Measurements from ENCODE around the gene UNC45B. TPM values are rescaled to one million over a fixed set of nuclear protein-coding genes. Genes with fewer than 3 reads are reported as not detected.

The UNC45B gene
- total RNA-seq, 1 experiment from 2014 or later: not detected

- Mint-ChIP-seq H3K27me3 (ENCODE audit: insufficient read depth, unreplicated experiment) (no peaks in the 10 kb centered on the region), H3K4me1 (ENCODE audit: insufficient read depth, unreplicated experiment) (peaks cover 23% of the 10 kb centered on the region), H3K9me3 (ENCODE audit: unreplicated experiment) (no peaks in the 10 kb centered on the region), H3K4me3 (ENCODE audit: unreplicated experiment) (no peak overlapping the region), H3K36me3 (ENCODE audit: insufficient read depth, unreplicated experiment) (peaks cover 8% of the 10 kb centered on the region), H3K27ac (ENCODE audit: low read depth, unreplicated experiment) (no peak overlapping the region)
- TF ChIP-seq CTCF (IDR thresholded peaks at IDR 0.05; ENCODE audit: unreplicated experiment): peak; percentile 34
- peak; percentile 56 for DNase-seq (ENCODE audit: unreplicated experiment)
- BruUV-seq (replicated peaks): no TSS peak
- CTCF ChIA-PET: interaction anchor here (0.6 to 7.0 kb wide), 16 partner anchors 12 to 951 kb away, joined by 3 to 97 read pairs (median 6); no protein-coding TSS in a partner anchor
- intact Hi-C loops (cut with micrococcal nuclease): loop anchor here (1.0 to 5.0 kb wide), 4 partner anchors 55 to 916 kb away; partner anchors contain the start of gene RFFL
- POLR2A ChIA-PET: interaction anchor here (0.6 to 1.4 kb wide), 6 partner anchors 13 to 1640 kb away, joined by 3 to 5 read pairs (median 3); no protein-coding TSS in a partner anchor
These were observed 29.6 kb upstream of the UNC45B start for GRCh38 chr17:35117984-35118383.

- peak within 1 kb of the TSS; percentile 89 for H3K27ac Mint-ChIP-seq (ENCODE audit: low read depth, unreplicated experiment)
- no peaks in the 10 kb centered on the region for H3K27me3 Mint-ChIP-seq (ENCODE audit: insufficient read depth, unreplicated experiment)
- H3K9me3 Mint-ChIP-seq (ENCODE audit: unreplicated experiment): no peaks in the 10 kb centered on the region
- intact Hi-C loops (cut with micrococcal nuclease): loop anchor here (1.0 to 5.0 kb wide), 5 partner anchors 30 to 917 kb away; partner anchors contain the start of gene RFFL
- no TSS peak for BruUV-seq (replicated peaks)
- TF ChIP-seq CTCF (IDR thresholded peaks at IDR 0.05; ENCODE audit: unreplicated experiment): peak; percentile 94
- DNase-seq (ENCODE audit: unreplicated experiment): peak; percentile 65
- H3K36me3 Mint-ChIP-seq (ENCODE audit: insufficient read depth, unreplicated experiment): peaks cover 8% of the 10 kb centered on the region
- H3K4me1 Mint-ChIP-seq (ENCODE audit: insufficient read depth, unreplicated experiment): peaks cover 23% of the 10 kb centered on the region
- peak within 1 kb of the TSS; percentile 78 for H3K4me3 Mint-ChIP-seq (ENCODE audit: unreplicated experiment)
- POLR2A ChIA-PET: interaction anchor here (0.6 to 2.0 kb wide), 15 partner anchors 12 to 699 kb away, joined by 3 to 8 read pairs (median 4); partner anchors contain the start of genes NLE1 and SLFN5
- CTCF ChIA-PET: interaction anchor here (0.5 to 7.0 kb wide), 72 partner anchors 8 to 920 kb away, joined by 3 to 97 read pairs (median 4); partner anchors contain the start of genes CCT6B, LIG3, NLE1 and ZNF830
These were observed 28.0 kb upstream of the UNC45B start, which contains the start of gene RAD51D for GRCh38 chr17:35119370-35120165. TSS of gene RAD51D (minus strand) at chr17:35119860. CDS start at chr17:35119613, 247 bp downstream.

DNA sequence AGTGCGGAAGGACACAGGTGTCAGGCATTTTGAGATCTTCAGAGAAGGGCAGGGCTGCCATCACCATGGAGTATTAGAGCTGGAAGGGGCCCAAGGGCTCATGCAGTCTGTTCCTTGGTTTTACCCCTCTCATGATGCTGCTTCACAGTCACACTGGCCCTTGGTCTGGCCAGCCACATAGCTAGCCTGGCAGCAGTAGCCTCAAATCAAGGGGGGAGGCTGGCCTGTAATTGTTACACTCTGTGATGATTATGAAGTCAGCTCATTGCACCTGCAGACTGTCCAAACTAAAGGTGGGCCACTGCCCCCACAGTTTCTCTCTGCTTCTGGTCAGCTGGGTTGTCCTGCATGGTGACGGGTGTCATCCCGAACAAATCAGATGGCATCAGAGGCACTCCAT, 26.3 kb upstream of the UNC45B start, which contains the start of gene FNDC8:
TSS of gene FNDC8 (plus strand) at position 301 of the 400 bp plus-strand sequence. CDS start at position 380, 79 bp downstream.
- ChIA-PET POLR2A (interaction anchor here (0.7 kb wide), 1 partner anchor 89 kb away, joined by 3 read pairs; no protein-coding TSS in a partner anchor), CTCF (interaction anchor here (0.6 to 7.0 kb wide), 6 partner anchors 11 to 700 kb away, joined by 3 to 97 read pairs (median 22); partner anchors contain the start of gene UNC45B)
- intact Hi-C loops (cut with micrococcal nuclease): no loop called here
- Mint-ChIP-seq H3K4me3 (ENCODE audit: unreplicated experiment) (no peak within 1 kb of the TSS), H3K36me3 (ENCODE audit: insufficient read depth, unreplicated experiment) (peaks cover 8% of the 10 kb centered on the region), H3K27ac (ENCODE audit: low read depth, unreplicated experiment) (no peak within 1 kb of the TSS), H3K27me3 (ENCODE audit: insufficient read depth, unreplicated experiment) (no peaks in the 10 kb centered on the region), H3K9me3 (ENCODE audit: unreplicated experiment) (no peaks in the 10 kb centered on the region), H3K4me1 (ENCODE audit: insufficient read depth, unreplicated experiment) (peaks cover 15% of the 10 kb centered on the region)
- DNase-seq (ENCODE audit: unreplicated experiment): no peak
- BruUV-seq (replicated peaks): no TSS peak
- TF ChIP-seq CTCF (IDR thresholded peaks at IDR 0.05; ENCODE audit: unreplicated experiment): no peak
